ENCODE results near the gene DOCK4. TPM values are rescaled to one million over a fixed set of nuclear protein-coding genes. Genes with fewer than 3 reads are reported as not detected.
"Not testable (repeated sequence)": the region's sequence is repeated elsewhere in the genome, so short reads cannot be mapped to it uniquely, and the experiment has no call there.

Gene DOCK4
- polyA plus RNA-seq, 12 donors: 9.2 to 21.2 (median 10.6) TPM; not detected in 1

DNA sequence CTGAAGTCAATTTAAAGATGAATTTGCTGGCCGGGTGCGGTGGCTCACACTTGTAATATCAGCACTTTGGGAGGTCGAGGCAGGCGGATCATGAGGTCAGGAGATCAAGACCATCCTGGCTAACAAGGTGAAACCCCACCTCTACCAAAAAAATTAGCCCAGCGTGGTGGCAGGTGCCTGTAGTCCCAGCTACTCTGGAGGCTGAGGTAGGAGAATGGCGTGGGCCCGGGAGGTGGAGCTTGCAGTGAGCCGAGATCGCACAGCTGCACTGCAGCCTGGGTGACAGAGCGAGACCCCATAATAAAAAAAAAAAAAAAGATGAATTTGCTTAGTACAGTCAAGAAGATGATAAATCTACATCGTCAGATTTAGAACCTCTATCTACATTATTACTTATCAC is 288.8 kb downstream of the DOCK4 start:
- DNase-seq: not testable (repeated sequence)

DNA sequence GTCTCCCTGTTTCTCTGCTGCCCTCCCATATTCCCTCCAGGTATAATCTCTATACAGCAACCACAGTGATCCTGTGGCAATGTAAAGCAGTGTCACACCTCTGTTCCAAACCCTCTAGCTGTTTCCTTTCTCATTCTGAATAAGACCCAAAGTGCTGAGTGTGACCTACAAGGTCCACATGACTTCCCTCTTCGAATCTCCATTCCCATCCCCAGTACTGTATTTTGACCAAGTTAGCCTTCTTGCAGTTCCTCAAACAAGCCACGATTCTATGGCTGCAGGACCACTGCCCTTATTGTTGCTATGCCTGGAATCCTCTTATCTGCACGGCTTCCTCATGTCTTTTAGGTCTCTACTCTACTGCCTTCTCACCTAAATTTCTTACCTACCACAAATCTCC is 291.9 kb downstream of the DOCK4 start:
- DNase-seq: no peak

DNA sequence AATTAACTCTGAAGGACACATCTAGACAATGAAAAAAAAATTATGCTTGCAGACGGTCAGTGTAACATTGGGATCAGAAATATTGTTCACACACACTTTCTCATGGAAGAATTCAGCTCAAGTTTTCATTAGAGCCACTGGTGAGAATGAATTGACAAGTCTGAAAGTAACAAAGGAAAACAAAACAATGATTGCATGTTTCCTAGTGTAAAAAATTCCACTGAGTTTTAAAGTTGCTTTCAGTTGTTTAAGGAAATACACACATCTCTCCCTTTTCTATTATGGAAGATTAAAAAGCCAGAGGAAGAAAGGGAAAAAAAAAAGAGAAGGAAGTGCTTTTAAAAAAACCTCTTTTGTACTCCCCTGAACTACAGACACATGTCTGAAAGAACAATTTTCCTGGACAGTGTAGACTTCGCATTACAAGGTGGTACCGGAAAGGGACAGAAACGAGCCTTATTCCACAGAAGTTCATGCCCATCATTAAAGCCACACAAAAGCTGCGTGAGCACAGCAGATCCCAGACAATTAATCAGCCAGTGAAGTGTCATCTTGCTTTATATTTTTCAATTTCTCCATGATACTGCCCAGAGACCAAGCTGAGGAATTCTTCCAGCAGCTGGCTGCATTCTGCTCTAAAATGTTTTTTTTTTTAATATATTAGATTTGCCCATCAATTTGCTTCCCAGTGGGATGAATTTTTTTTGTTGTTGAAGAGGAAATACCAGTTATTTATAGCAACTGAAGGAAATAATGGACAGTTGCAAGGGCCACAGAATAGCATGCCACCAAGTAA is 294.8 kb downstream of the DOCK4 start:
- DNase-seq: no peak

DNA sequence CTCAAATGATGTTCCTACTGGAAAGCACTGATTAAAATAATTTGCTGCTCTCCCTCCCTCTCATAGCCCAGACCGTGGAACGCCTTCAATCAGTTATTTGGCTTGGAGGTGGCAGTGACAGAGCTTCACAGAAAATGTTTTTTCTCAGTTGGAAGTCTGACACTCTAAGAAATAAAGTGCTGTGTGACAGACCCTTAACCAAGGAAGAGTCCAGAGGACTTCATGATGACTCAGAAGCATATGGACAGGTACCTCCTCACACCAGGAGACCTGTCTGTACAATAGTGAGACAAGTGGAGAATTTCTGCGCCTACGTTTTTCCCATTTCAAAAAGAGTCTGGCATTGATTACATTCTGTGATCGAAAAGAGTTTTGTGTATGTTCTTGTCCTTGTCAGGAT is 295.5 kb downstream of the DOCK4 start:
- no peak for DNase-seq

DNA sequence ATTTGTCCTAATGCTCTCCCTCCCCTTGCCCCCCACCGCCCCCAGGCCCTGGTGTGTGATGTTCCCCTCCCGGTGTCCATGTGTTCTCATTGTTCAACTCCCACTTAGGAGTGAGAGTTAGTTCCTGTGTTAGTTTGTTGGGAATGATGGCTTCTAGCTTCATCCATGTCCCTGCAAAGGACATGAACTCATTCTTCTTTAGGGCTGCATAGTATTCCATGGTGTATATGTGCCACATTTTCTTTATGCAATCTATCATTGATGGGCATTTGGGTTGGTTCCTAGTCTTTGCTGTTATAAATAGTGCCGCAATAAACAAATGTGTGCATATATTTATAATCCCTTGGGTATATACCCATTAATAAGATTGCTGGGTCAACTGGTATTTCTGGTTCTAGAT is 297.5 kb downstream of the DOCK4 start:
- not testable (repeated sequence) for DNase-seq

DNA sequence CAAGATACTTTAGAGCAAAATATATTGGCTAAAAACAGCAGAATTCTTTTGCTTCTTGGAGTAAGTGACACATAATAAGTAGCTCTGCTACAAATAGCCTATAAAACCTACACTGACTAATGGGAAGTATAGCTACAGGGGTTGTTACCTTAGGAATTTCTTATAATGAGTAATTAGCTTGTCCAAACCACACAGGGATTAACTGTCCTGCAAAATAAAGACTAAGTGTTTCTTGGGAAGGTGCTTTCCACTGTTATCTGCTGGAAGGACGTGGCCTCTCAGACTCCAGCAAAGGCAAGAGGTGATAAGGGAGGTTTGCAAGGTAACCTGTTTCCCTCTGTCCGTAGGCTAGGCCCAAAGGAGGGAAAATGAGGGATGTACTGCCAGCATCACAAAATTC is 302.4 kb downstream of the DOCK4 start:
- DNase-seq: no peak

DNA sequence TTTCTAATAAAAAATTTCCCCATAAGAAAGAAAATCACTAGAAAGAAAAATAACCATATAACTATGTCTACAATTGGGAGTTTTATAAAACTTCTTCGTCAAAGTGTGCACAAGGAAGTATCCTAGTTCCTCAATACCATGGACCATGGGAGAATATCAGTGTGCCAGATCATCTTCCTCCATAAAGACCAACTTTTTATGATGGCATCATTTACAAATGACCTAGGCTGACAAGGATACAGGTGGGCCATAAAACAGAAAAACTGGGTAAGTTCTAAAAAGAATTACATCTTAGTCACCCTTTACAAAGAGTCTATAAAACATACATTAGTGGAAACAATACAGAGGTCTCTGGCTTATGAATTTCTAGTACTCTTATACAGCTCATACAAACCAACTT is 303.2 kb downstream of the DOCK4 start:
- DNase-seq: no peak

DNA sequence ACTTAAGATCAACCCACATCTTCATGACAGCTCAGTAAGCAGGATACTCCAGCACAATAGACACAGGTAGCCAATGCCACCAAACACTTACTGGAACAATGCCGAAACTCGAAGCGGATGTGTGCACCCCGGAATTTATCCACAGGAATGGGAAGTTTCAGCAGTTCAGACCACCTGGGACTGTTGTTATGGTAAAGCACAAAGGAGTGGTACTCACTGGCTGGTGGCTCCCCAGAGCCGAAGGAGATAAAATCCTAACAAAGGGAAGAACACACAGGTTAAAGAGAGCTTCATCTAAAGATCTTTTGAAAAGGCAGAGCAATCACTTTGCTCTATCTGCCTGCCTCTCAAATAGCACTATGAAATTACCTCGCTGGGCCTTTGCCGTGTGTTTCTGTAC is 305.9 kb downstream of the DOCK4 start:
- no peak for DNase-seq

DNA sequence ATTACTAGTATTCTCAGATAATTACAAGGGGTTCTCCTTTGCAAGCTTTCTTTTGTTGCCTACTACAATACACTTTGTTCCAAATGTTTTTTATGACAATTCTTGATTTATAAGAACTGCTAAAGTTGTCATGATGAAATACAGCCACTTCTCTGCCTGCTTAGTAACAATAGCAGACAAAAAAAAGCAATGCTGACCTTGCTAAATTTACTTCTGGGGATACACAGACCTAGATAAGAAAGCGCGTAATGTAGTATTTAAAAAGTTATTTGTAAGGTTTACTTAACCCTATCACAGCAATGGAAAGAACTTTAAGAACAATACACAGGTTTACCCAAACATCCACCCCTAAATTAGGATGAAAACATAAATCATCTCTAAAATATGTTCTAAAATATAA is 311.1 kb downstream of the DOCK4 start:
- DNase-seq: no peak

DNA sequence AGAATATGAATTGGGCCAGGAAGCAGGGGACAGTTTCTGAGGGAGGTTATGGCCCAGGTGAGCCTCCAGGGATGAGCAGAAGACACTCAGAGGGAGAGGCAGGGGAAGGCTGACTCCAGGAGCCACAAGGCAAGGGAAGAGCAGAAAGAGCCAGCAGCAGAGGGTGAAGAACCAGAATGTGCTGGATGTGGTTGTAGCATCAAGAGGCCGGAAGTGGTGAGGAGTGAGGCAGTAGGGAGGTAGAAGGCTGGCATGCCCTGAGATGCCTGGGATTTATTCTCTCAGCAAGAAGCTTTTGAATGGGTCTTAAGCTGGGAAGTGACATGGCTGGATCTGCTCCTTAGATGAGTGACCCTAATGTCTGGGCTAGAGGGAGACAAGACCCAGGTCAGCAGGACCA is 311.7 kb downstream of the DOCK4 start:
- DNase-seq: no peak

DNA sequence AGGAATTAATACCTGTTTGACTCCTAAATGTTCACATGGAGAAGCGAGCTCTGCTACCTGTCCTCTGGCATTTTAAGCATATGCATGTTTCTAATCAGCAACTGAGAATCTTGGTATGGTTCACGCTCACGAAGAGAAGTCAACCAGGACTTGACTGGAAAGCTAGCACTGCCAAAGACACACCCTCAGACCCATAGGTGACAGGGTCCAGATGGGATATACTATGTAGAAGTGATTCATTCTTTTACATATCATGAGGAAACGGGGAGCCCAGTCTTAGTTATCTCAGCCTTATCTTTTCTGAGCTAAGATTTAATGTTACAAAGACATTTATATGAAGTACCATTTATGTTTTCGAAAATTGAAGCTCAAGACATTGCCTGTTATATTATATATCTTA is 313.0 kb downstream of the DOCK4 start:
- DNase-seq: no peak

DNA sequence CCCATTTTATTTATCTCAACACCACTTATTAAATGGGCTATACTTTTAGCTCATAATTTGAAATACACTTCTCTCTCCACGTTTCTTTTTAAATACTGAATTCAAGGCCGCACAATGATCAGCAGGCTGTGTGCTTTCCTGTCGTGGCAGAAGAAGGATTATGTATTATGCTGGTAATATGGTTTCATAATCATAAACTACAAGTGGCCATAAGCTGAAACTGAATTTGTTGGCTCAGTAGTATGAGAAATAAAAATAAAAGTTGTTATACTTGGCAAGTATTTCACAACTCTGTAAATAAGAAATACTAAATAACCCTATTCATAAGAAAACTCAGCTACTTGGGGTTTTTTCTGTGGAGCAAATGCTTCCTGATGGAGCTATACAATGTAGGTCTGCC is 313.6 kb downstream of the DOCK4 start:
- DNase-seq: no peak

DNA sequence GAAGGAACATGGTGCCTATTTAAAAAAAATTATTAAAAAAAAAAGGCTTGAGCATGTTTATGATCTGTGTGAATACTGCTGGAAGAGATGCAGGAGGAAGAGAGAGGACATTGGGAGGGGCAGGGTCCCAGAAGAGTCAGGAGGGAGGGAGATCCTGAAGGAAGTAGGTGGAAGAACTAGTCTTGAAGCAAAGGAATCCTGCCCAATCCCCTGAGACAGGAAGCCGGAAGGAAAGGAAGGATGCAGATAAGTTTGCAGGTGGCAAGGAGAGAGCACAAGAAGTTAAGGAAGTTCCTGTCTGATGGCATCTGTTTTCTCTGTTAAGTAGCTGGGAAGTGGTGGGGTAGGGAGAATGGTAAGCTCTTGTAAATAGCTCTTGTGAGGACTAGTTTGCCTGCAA is 318.5 kb downstream of the DOCK4 start:
- no peak for DNase-seq

DNA sequence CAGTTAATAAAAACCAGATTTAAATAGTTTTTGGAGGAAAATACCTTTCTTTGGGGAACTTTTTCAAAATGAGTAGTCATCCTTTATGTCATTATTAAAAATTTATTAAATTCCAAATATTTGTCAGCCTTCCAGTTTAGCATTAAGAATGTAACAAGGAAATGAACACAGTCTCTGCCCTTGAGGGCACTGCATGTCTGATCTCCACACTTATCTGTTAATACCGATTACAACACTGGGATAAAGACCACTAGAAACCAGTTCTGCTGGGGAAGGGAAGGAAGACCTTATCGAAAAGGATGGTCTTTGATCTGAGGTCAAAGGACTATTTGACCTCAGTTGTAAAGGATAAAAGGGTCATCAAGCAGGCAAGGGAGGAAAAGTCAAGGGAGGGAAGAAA is 320.0 kb downstream of the DOCK4 start:
- no peak for DNase-seq

DNA sequence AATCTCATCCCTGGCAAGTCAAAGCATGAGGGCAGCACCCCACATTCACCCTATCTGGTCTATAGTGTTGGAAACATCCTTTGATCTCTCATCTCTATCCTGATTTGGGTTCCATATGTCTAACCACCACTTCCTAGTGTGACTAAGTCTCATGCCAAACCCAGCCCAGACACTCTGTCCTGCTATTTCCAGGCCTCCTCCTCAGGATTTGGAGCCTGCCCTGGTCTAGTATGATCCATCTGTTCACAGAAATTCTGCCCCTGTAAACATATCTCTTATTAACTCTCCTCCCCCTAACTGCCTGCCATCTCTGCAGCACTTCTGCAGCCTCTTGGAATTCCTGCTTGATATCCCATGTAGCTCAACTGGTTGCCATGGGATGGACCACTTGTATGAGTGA is 323.0 kb downstream of the DOCK4 start:
- DNase-seq: no peak

DNA sequence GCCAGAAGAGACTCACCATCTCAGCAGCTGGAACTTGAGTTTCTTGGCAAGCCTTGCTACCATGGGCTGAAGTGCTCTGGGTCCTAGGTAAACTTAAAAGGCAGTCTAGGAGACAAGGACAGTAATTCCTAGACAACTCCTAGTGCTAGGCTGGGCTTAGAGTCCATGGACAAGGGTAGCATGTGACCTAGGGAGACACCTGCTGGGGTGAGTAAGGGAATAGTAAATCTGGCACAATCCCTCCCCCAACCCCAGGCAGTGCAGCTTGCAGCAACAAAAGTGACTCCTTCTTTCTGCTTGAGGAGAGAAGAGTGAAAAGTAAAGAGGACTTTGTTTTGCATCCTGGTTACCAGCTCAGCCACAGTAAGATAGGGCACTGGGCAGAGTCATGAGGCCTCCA is 327.4 kb downstream of the DOCK4 start:
- no peak for DNase-seq

DNA sequence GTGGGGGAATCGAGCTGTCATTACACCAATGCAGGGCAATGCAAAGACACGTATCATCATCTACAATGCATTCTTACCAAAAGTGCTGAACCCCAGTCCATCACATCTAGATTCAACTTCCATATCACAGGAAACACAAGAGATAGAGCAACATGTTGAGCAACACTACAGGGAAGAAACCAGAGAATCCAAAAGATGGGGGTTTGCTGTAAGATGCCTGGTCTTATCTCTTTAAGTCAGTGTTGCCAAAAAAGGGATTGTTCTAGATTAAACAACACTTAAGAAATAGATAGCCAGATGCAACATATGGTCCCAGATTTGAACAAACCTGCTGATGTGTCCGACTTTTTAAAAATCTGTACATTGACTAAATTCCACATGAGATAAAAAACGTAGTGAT is 328.3 kb downstream of the DOCK4 start:
- no peak for DNase-seq

DNA sequence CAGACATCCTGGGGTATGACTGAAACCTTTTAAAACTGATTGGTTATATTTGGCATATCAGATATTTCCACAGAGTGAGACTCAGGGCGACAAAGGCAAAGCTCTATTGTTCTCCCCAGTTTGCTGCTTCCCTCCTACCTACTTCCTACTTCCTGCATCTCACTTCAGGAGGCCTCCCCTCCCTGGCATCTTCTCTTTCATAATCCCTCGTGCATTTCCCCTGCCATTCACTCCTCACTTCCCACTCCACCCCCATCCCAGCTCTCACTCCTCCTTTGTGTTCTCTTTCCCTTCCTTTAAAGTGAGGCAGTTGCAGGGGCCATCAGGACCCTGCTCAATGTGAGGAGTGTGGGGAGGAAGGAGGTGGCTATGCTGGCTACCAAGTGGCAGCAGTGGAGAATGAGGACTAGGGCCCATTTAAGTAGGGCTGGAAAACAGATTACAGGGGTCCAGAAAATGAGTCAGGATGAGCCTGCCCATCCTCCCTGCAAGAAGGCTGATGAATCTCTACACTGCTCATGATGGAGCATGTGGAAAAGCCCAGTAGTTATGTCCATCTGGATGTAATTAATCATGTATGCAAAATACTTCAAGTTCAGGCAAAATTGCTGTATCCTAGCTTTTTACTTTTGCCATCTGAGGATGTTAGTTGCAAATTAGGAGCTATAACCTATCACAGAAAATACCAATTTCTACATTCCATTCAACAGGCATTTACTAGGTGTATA is 332.1 kb downstream of the DOCK4 start:
- DNase-seq: no peak

DNA sequence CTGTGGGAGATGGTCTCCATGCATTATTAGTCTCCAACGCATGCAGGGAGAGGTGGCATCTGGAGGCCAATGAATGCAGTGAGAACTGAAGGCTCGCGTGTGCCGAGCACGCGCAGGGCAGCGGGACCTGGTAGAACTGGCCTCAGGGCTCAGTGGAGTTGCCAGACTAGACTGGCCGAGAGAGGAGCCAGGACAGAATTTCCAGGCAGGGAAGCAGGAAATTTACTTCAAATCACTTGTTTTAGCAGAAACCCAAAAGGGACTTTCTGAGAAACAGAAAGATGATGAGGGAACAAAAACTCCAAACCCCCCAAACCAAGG is 332.9 kb downstream of the DOCK4 start:
- DNase-seq: no peak

DNA sequence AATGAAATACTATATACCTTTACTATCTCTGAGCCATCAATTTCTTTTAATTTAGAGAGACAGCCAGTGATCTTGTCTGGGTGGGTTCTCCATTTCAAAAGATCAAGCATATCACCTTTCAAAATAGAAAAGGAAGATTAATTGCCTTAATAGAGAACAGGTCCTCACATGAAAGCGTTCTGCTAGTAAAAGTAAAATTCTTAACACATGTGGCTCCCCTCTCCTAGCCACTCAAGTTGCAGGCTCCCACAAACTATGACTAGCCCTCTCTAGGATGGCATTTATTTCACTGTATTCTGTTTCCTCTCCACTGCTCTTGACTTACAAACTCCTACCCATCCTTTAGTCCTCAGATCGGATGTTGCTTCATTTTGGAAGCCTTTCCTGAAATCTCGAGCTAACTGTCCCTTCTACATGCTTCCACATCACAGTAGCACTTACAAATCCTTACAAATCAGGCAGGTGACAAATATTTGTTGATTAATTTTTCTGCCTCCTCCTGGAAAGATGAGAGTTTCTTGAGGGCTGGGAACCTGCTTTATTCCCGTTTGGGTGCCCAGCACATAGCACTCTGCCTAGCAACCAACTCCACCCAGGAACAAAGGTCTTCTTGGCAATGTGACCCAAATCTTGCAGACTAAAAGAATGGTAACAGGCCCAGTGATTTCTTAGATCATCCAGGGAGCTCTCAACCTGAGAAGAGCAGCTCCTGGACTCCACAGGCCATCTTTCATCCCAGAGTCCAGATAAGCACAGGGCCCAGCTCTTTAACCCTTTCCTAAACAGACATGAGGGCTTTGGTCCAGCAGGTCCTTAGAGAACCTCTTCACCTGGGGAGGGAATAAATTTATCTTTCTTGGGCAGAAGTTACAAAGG is 333.5 kb downstream of the DOCK4 start:
- no peak for DNase-seq

DNA sequence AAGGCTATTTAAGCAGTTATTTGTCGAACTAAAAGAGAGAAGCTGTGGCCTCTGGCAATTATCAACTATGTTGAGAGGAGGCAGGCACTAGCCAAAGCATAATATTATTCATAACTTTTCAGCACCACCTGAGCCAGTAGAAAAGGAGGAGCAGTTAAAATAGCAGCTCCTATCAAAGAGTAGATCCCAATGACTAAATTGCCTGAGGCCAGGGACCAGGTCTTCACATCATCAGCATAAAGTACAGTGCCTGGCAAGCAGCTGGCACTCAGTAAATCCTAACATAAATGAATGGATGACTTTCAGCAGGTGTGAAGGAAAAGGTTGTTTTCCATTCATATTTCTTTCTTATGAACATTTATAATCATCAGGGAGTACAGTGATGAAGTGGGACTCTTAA is 334.9 kb downstream of the DOCK4 start:
- no peak for DNase-seq

DNA sequence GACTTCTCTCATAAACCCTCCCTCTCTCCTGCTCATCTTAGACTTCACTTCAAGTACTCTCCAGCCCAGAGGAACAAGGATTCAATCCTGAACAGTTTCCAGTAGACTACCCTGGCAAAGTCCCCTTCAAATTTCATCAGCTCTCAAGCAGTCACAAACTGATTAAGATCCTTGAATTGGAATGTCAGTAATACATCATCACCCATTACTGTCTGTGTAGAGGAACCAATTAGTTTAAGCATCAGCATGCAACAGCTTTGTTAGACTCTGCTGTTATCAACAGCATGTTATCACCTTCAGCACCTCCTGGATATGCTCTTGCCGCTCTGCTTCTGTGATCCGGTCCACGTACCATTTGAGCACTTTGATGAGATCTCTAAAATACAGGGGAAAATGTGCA is 336.9 kb downstream of the DOCK4 start:
- DNase-seq: no peak
